Stomach (tissue), 4 donors: ENCODE data around the gene NSMCE1.

ENCODE experiments used
- CTCF ChIP-seq, 7 experiments: fragments of 450-650 bp in 4 of 7; fragments of 200-600 bp in 3 of 7; sonication (generic) in 3 of 7; IDR thresholded peaks; one replicate each; pipeline ENCODE4 v1.5.1; 2016 to 2019; ENCODE audit warnings: antibody characterized with exemption in 7 of 7, control low read depth in 2 of 7, mild to moderate bottlenecking in 1 of 7
- EP300 ChIP-seq: sonication (generic); formaldehyde crosslinking; IDR thresholded peaks from one replicate; pipeline ENCODE4 v1.6.1; 2017; ENCODE audit warnings: antibody characterized with exemption
- POLR2A ChIP-seq, 4 donors: fragments of 450-650 bp; IDR thresholded peaks; one replicate each; pipeline ENCODE4 v1.6.1; 2016; ENCODE audit warnings: antibody characterized with exemption in 4 of 4, control low read depth in 2 of 4, mild to moderate bottlenecking in 1 of 4, moderate library complexity in 1 of 4
- POLR2AphosphoS5 ChIP-seq, 3 donors: sonication (generic); formaldehyde crosslinking; IDR thresholded peaks; one replicate each; pipeline ENCODE4 v1.6.1; 2016; ENCODE audit warnings: antibody characterized with exemption in 3 of 3

- TF ChIP-seq CTCF (IDR thresholded peaks at IDR 0.05), result no peak
- no peak for TF ChIP-seq POLR2A (IDR thresholded peaks at IDR 0.05)
- no peak for TF ChIP-seq EP300
- TF ChIP-seq POLR2AphosphoS5 (IDR thresholded peaks at IDR 0.05), result no peak
These were observed 26.9 kb downstream of the NSMCE1 start for GRCh38 chr16:27241658-27242057.
